GM20431 (cell line): ENCODE data around the gene OR2G2.

Experiments
- in situ Hi-C: fragments of 300-500 bp; cut with MseI, MboI; formaldehyde crosslinking; loops from one replicate; pipeline ENCODE4 v1.15.0; 2020; ENCODE audit warnings: low sequenced_read_pairs; ENCODE audit not compliant: unreplicated experiment

Gene OR2G2

GRCh38 chr1:247638781-247639180, 50.6 kb downstream of the OR2G2 start:
- in situ Hi-C loops, result no loop called here
